ENCODE results near the gene GHRL. TPM values are rescaled to one million over a fixed set of nuclear protein-coding genes. Genes with fewer than 3 reads are reported as not detected.

Gene GHRL
- polyA plus RNA-seq, 4 donors: 2.8 to 21.9 (median 14.5) TPM

DNA sequence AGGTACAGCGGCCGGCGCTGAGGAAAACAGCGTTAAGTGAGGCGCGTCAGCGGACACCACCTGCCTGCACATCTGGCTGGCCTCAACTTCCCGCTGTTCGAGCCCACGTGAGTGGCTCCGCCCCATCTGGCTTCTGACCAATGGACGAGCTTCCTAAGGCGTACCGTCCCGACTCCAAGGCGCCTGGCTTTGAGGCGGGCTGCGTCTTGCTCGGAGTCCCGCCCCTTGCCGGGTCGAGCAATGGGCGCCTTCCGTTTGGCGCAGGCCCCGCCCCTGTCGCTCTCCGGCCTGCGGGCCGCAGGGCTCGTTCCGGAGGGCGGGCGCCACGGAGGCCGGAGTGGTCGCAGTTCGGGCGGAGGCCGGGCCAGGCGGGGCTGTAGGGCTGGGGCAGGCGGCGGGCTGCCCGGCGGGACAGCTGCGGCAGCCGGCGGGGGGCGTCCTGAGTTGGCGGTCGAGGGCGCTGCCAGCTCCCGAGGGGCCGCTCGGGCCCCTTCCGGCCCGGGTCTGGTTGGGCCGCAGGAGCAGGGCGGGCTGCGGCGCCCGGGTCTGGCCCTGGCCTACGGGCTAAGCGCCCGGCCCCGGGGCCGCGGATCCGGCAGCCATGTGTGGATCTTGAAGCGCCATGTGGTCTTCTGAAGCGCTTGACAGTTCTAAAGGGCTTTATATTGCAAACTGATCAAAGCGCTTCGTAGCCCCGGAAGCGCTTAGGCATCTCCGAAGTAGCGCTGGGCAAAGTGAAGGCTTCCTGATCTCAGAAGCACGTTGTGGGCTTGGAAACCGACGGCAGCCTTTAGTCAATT, 44.4 kb downstream of the GHRL start, which contains the start of gene TATDN2:
TATDN2 (plus strand) TSS at position 276 of the 800 bp plus-strand sequence. CDS start 742 bp downstream, outside the sequence.
- Histone ChIP-seq H3K27ac (ENCODE audit: low read depth in 1 of 3, low read length in 2 of 3) (peak within 1 kb of the TSS; percentile 57 to 80 (median 74)), H3K27me3 (ENCODE audit: control insufficient read depth in 3 of 3, insufficient read depth in 3 of 3, low read length in 3 of 3) (no peaks in the 10 kb centered on the region), H3K9me3 (ENCODE audit: control insufficient read depth in 2 of 2, insufficient read depth in 1 of 2, low read depth in 1 of 2, low read length in 1 of 2) (peaks cover 0 to 14% of the 10 kb centered on the region in 2 donors), H3K4me3 (ENCODE audit: low read depth in 1 of 3, low read length in 3 of 3) (peak within 1 kb of the TSS; percentile 69 to 79 (median 75)), H3K4me1 (ENCODE audit: control insufficient read depth in 3 of 3, insufficient read depth in 2 of 3, low read depth in 1 of 3, low read length in 2 of 3) (peaks cover 0 to 11% (median 6%) of the 10 kb centered on the region in 3 donors), H3K36me3 (ENCODE audit: control insufficient read depth in 3 of 3, insufficient read depth in 2 of 3, low read depth in 1 of 3, low read length in 3 of 3) (peaks cover 3 to 21% (median 4%) of the 10 kb centered on the region in 3 donors)
- no peak for FAIRE-seq
- WGBS, 3 donors: 0% methylated on average over 63 to 80 of the region's 80 CpGs
- peak; percentile 97 to 99 for DNase-seq

DNA sequence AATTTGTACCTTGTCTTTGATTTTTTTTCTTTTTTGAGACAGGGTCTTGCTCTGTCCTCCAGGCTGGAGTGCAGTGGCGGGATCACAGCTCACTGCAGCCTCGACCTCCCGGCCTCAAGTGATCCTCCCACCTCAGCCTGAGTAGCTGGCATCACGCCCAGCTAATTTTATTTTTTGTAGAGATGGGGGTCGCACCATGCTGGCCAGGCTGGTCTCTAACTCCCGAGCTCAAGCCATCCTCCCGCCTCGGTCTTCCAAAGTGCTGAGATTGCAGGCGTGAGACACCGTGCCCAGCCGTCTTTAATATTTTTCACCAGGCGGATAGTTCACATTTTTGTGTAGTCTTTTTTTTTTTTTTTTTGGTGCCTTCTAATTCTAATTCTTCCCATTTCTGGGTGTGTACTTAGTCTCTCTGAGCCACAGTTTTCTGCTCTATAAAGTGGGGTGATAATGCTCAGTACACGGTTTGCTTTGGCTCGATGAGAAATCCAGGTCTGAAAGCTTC, 45.0 kb downstream of the GHRL start:
- Histone ChIP-seq H3K27ac (ENCODE audit: low read depth in 1 of 3, low read length in 2 of 3) (peak overlapping the region in 2 of 3 donors; percentile 2 to 36), H3K4me3 (ENCODE audit: low read depth in 1 of 3, low read length in 3 of 3) (peak overlapping the region in 1 of 3 donors; percentile 33), H3K4me1 (ENCODE audit: control insufficient read depth in 3 of 3, insufficient read depth in 2 of 3, low read depth in 1 of 3, low read length in 2 of 3) (peaks cover 0 to 11% (median 6%) of the 10 kb centered on the region in 3 donors), H3K27me3 (ENCODE audit: control insufficient read depth in 3 of 3, insufficient read depth in 3 of 3, low read length in 3 of 3) (no peaks in the 10 kb centered on the region), H3K36me3 (ENCODE audit: control insufficient read depth in 3 of 3, insufficient read depth in 2 of 3, low read depth in 1 of 3, low read length in 3 of 3) (peaks cover 0 to 15% (median 3%) of the 10 kb centered on the region in 3 donors), H3K9me3 (ENCODE audit: control insufficient read depth in 2 of 2, insufficient read depth in 1 of 2, low read depth in 1 of 2, low read length in 1 of 2) (peaks cover 0 to 14% of the 10 kb centered on the region in 2 donors)
- FAIRE-seq: no peak
- DNase-seq: no peak
- WGBS, 3 donors: 45 to 59% (median 49%) methylated on average over 14 of the region's 14 CpGs

DNA sequence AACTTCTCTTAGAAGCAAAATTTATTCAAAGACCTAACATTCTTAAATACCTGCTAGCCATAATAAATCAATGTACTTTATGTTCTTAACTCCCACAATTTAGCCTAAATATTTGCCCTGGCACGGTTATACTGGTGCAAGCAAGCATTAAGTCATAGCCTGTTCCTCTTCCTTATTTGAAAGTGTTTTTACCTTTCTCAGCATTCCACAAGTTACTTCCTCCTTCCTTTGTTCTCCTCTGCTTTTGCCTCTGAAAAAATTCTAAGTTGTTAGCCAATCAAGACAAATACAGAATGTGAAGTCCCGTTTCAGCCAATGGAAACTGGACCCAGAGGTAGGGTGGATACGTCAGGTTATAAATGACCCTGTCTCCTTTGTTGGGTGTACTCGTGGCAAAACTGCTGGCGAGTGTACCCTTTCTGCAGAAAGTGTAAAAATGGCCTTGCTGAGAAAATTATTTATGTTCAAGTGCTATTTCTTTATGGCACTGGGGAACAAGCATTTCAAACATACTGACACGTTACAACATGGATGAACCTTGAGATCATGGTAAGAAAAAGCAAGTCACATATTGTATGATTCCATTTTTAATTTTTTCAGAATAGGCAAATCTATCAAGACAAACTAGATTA, 47.5 kb downstream of the GHRL start:
- no peak for FAIRE-seq
- no peaks in the 10 kb centered on the region for H3K27me3 ChIP-seq (ENCODE audit: control insufficient read depth in 3 of 3, insufficient read depth in 3 of 3, low read length in 3 of 3)
- WGBS, 3 donors: 90 to 96% (median 94%) methylated on average over 6 of the region's 6 CpGs
- H3K4me3 ChIP-seq (ENCODE audit: low read depth in 1 of 3, low read length in 3 of 3): no peak overlapping the region
- DNase-seq: no peak
- no peaks in the 10 kb centered on the region for H3K36me3 ChIP-seq (ENCODE audit: control insufficient read depth in 3 of 3, insufficient read depth in 2 of 3, low read depth in 1 of 3, low read length in 3 of 3)
- peaks cover 0 to 4% (median 3%) of the 10 kb centered on the region in 3 donors for H3K4me1 ChIP-seq (ENCODE audit: control insufficient read depth in 3 of 3, insufficient read depth in 2 of 3, low read depth in 1 of 3, low read length in 2 of 3)
- H3K9me3 ChIP-seq (ENCODE audit: control insufficient read depth in 2 of 2, insufficient read depth in 1 of 2, low read depth in 1 of 2, low read length in 1 of 2): peaks cover 0 to 14% of the 10 kb centered on the region in 2 donors
- H3K27ac ChIP-seq (ENCODE audit: low read depth in 1 of 3, low read length in 2 of 3): no peak overlapping the region

DNA sequence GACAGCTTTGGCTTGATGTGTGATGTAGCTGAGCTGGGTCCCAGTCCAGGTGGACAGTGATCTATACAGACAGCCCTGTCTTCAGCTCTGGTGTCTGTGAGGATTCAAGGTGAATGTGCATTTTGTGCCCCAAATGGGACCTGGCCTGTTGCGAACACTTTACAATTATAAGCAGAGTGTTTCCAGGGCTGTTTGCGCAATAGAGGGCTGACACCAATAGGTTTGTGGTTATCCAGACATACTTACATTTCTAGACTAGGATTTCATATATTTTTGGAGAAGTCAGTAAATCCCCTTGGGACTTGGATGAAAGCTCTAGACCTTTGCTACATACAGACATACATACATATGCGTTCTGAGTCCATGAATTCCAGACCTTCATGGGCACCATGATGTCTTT, 48.7 kb downstream of the GHRL start:
- 86 to 93% (median 92%) methylated on average over 3 of the region's 3 CpGs for WGBS, 3 donors
- peaks cover 0 to 14% of the 10 kb centered on the region in 2 donors for H3K9me3 ChIP-seq (ENCODE audit: control insufficient read depth in 2 of 2, insufficient read depth in 1 of 2, low read depth in 1 of 2, low read length in 1 of 2)

DNA sequence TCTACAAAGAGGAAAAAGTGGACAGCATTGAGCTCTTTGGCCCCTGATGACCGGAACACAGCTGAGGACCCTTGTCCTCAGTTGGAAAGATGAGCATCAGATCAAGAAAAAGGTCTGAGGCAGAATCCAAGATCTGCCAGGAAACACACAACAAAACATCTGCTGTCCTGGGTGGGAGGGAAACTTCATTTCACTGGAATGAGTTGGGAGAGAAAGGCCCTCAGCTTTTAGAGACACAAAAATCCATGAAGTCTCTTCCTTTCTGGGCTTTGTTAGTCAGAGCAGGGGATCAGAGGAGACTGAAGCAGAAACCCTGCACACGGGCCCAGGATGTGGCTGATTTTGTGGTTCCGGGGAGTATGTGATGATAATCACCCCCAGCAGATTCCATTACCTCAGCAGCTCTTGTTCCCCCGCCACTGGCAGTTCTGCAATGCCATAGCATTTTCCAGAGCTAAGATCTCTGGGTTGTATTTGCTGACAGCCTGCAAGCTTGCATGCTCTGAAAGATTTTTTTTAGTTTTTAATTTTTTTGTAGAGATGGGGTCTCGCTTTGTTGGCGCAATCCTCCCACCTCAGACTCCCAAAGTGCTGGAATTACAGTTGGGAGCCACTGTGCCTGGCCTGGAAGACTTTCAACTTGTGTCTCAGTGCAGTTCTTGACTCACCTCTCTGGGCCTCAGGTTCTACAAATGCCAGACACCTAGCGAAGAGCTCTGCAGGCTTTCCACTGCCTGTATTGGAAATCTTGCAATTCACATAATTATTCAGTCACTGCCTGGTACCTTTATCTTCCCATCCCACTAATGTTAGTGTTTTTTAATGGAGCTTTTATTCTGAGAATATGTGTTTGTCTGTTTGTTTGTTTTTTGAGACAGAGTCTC, 50.3 kb downstream of the GHRL start:
- no peak overlapping the region for H3K4me3 ChIP-seq (ENCODE audit: low read depth in 1 of 3, low read length in 3 of 3)
- no peak for FAIRE-seq
- H3K27me3 ChIP-seq (ENCODE audit: control insufficient read depth in 3 of 3, insufficient read depth in 3 of 3, low read length in 3 of 3): no peaks in the 10 kb centered on the region
- H3K9me3 ChIP-seq (ENCODE audit: control insufficient read depth in 2 of 2, insufficient read depth in 1 of 2, low read depth in 1 of 2, low read length in 1 of 2): peaks cover 0 to 14% of the 10 kb centered on the region in 2 donors
- peak in 1 of 2 donors; percentile 64 for DNase-seq
- peak overlapping the region in 1 of 3 donors; percentile 42 for H3K27ac ChIP-seq (ENCODE audit: low read depth in 1 of 3, low read length in 2 of 3)
- 77 to 84% (median 83%) methylated on average over 7 of the region's 7 CpGs for WGBS, 3 donors
- H3K36me3 ChIP-seq (ENCODE audit: control insufficient read depth in 3 of 3, insufficient read depth in 2 of 3, low read depth in 1 of 3, low read length in 3 of 3): peaks cover 0 to 8% (median 0%) of the 10 kb centered on the region in 3 donors
- H3K4me1 ChIP-seq (ENCODE audit: control insufficient read depth in 3 of 3, insufficient read depth in 2 of 3, low read depth in 1 of 3, low read length in 2 of 3): no peaks in the 10 kb centered on the region

More for the DNA sequence above, 48.7 kb downstream of the GHRL start:
- Histone ChIP-seq H3K27ac (ENCODE audit: low read depth in 1 of 3, low read length in 2 of 3) (no peak overlapping the region), H3K4me3 (ENCODE audit: low read depth in 1 of 3, low read length in 3 of 3) (no peak overlapping the region), H3K36me3 (ENCODE audit: control insufficient read depth in 3 of 3, insufficient read depth in 2 of 3, low read depth in 1 of 3, low read length in 3 of 3) (peaks cover 0 to 2% (median 0%) of the 10 kb centered on the region in 3 donors), H3K4me1 (ENCODE audit: control insufficient read depth in 3 of 3, insufficient read depth in 2 of 3, low read depth in 1 of 3, low read length in 2 of 3) (peaks cover 0 to 4% (median 3%) of the 10 kb centered on the region in 3 donors), H3K27me3 (ENCODE audit: control insufficient read depth in 3 of 3, insufficient read depth in 3 of 3, low read length in 3 of 3) (no peaks in the 10 kb centered on the region)
- FAIRE-seq (no peak), DNase-seq (no peak)

DNA sequence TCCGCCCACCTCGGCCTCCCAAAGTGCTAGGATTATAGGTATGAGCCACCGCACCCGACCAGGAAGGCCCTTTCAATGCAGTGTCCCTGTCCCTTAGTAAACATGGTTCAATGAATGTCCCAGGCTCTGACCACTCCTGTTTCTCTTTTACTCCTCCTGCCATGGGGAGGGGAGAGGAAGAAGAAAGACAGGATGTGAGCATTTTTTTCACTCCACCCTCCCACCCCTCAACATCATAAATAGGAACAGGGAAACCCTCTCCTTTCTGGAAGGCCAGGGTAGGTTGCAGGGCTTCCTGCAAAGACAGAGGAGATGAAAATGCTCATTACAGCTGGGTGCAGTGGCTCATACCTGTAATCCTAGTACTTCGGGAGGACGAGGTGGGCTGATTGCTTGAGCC, 51.9 kb downstream of the GHRL start:
- 81 to 89% (median 81%) methylated on average over 6 of the region's 6 CpGs for WGBS, 3 donors
- no peak for FAIRE-seq
- Histone ChIP-seq H3K9me3 (ENCODE audit: control insufficient read depth in 2 of 2, insufficient read depth in 1 of 2, low read depth in 1 of 2, low read length in 1 of 2) (peaks cover 0 to 7% of the 10 kb centered on the region in 2 donors), H3K27me3 (ENCODE audit: control insufficient read depth in 3 of 3, insufficient read depth in 3 of 3, low read length in 3 of 3) (no peaks in the 10 kb centered on the region), H3K4me3 (ENCODE audit: low read depth in 1 of 3, low read length in 3 of 3) (no peak overlapping the region), H3K36me3 (ENCODE audit: control insufficient read depth in 3 of 3, insufficient read depth in 2 of 3, low read depth in 1 of 3, low read length in 3 of 3) (peaks cover 0 to 8% (median 2%) of the 10 kb centered on the region in 3 donors), H3K4me1 (ENCODE audit: control insufficient read depth in 3 of 3, insufficient read depth in 2 of 3, low read depth in 1 of 3, low read length in 2 of 3) (no peaks in the 10 kb centered on the region), H3K27ac (ENCODE audit: low read depth in 1 of 3, low read length in 2 of 3) (no peak overlapping the region)
- DNase-seq: no peak

DNA sequence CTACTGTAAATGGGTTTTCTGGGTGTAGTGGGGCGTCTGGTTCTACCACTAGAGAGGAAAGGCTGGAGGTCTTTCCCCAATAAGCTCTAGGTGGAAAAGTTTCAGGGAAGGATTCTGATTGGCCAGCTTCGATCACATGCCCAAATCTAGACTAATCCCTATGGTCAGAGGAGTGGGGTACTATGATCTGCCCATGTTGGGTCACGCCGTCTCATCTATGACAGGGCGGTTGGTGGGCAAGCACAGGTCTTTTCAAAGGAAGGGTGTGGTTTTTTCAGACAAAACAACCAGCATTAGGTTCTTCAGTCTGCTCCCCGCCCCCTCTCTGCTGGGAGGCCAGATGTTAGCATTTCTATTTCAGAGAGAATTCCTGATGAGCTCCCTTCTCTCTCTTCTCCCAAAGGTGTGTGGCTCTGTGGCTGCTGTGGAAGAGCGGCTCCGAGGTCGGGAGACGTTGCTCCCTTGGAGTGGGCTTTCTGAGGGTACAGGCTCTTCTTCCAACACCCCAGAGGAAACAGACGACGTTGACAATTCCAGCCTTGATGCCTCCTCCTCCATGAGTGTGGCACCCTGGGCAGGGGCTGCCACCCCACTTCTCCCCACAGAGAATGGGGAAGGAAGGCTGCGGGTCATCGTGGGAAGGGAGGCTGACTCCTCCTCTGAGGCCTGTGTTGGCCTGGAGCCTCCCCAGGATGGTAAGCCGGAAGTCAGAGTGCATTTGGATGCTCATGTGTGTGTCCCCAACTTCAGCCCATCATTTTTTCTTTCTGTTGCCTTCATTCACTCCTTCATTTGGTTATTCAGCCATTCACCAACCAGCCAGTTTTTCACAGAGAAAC, 54.2 kb downstream of the GHRL start:
- no peak for DNase-seq
- Histone ChIP-seq H3K4me3 (ENCODE audit: low read depth in 1 of 3, low read length in 3 of 3) (no peak overlapping the region), H3K4me1 (ENCODE audit: control insufficient read depth in 3 of 3, insufficient read depth in 2 of 3, low read depth in 1 of 3, low read length in 2 of 3) (no peaks in the 10 kb centered on the region), H3K9me3 (ENCODE audit: control insufficient read depth in 2 of 2, insufficient read depth in 1 of 2, low read depth in 1 of 2, low read length in 1 of 2) (no peaks in the 10 kb centered on the region), H3K27ac (ENCODE audit: low read depth in 1 of 3, low read length in 2 of 3) (no peak overlapping the region), H3K27me3 (ENCODE audit: control insufficient read depth in 3 of 3, insufficient read depth in 3 of 3, low read length in 3 of 3) (no peaks in the 10 kb centered on the region), H3K36me3 (ENCODE audit: control insufficient read depth in 3 of 3, insufficient read depth in 2 of 3, low read depth in 1 of 3, low read length in 3 of 3) (peaks cover 0 to 13% (median 8%) of the 10 kb centered on the region in 3 donors)
- whole genome bisulfite sequencing, 3 donors: 82 to 89% (median 89%) methylated on average over 14 to 15 of the region's 15 CpGs
- FAIRE-seq: no peak

Data from small intestine (tissue), 7 donors.